ENCODE data around the gene CBR3. TPM values are rescaled to one million over a fixed set of nuclear protein-coding genes. Genes with fewer than 3 reads are reported as not detected.

The CBR3 gene
- total RNA-seq, 4 donors from 2014 or later: 3.4 to 5.1 TPM; not detected in 2

- TF ChIP-seq EP300 (IDR thresholded peaks at IDR 0.05; ENCODE audit: low read depth) (no peak), POLR2AphosphoS5 (IDR thresholded peaks at IDR 0.05) (no peak), POLR2A (IDR thresholded peaks at IDR 0.05) (no peak)
- TF ChIP-seq, protein P1, sequence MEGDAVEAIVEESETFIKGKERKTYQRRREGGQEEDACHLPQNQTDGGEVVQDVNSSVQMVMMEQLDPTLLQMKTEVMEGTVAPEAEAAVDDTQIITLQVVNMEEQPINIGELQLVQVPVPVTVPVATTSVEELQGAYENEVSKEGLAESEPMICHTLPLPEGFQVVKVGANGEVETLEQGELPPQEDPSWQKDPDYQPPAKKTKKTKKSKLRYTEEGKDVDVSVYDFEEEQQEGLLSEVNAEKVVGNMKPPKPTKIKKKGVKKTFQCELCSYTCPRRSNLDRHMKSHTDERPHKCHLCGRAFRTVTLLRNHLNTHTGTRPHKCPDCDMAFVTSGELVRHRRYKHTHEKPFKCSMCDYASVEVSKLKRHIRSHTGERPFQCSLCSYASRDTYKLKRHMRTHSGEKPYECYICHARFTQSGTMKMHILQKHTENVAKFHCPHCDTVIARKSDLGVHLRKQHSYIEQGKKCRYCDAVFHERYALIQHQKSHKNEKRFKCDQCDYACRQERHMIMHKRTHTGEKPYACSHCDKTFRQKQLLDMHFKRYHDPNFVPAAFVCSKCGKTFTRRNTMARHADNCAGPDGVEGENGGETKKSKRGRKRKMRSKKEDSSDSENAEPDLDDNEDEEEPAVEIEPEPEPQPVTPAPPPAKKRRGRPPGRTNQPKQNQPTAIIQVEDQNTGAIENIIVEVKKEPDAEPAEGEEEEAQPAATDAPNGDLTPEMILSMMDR (IDR thresholded peaks at IDR 0.05): no peak
- H3K9me3 ChIP-seq: no peaks in the 10 kb centered on the region
- intact Hi-C loops (cut with DNase I; ENCODE audit: low total_unique reads): no loop called here
- DNase-seq: no peak
- H3K36me3 ChIP-seq: no peaks in the 10 kb centered on the region
- no peak overlapping the region for H3K4me3 ChIP-seq
- peak overlapping the region; percentile 73 to 83 (median 74) for H3K27ac ChIP-seq
- in situ Hi-C loops (cut with MboI; ENCODE audit: low pct_ligation_motif_present in 1 of 4, low pct_unique_long_range_greater_than_20kb in 1 of 4, low sequenced_read_pairs in 3 of 4): no loop called here
- H3K27me3 ChIP-seq: no peaks in the 10 kb centered on the region
- H3K4me1 ChIP-seq: peaks cover 0 to 39% (median 32%) of the 10 kb centered on the region in 4 donors
- WGBS, 2 donors (ENCODE audit: low coverage in 1 of 2): 16 to 24% methylated on average over 2 of the region's 2 CpGs
These were observed 54.1 kb downstream of the CBR3 start for GRCh38 chr21:36188937-36189336.

- no peak overlapping the region for H3K27ac ChIP-seq
- in situ Hi-C loops (cut with MboI; ENCODE audit: low pct_ligation_motif_present in 1 of 4, low pct_unique_long_range_greater_than_20kb in 1 of 4, low sequenced_read_pairs in 3 of 4) (no loop called here), intact Hi-C loops (cut with DNase I; ENCODE audit: low total_unique reads) (no loop called here)
- no peak for DNase-seq
- H3K4me1 ChIP-seq: peaks cover 0 to 39% (median 32%) of the 10 kb centered on the region in 4 donors
- TF ChIP-seq, protein P1 (IDR thresholded peaks at IDR 0.05): no peak
- TF ChIP-seq POLR2A (IDR thresholded peaks at IDR 0.05) (no peak), POLR2AphosphoS5 (IDR thresholded peaks at IDR 0.05) (no peak), EP300 (IDR thresholded peaks at IDR 0.05; ENCODE audit: low read depth) (no peak)
- no peaks in the 10 kb centered on the region for H3K9me3 ChIP-seq
- H3K4me3 ChIP-seq: no peak overlapping the region
- H3K27me3 ChIP-seq: no peaks in the 10 kb centered on the region
- WGBS, 2 donors (ENCODE audit: low coverage in 1 of 2): 81 to 100% methylated on average over 1 to 4 of the region's 4 CpGs
- H3K36me3 ChIP-seq: no peaks in the 10 kb centered on the region
These were observed 55.9 kb downstream of the CBR3 start for GRCh38 chr21:36190736-36191135.

GRCh38 chr21:36193200-36193599 lies 58.3 kb downstream of the CBR3 start:
- H3K4me1 ChIP-seq: peaks cover 0 to 27% (median 21%) of the 10 kb centered on the region in 4 donors
- intact Hi-C loops (cut with DNase I; ENCODE audit: low total_unique reads): no loop called here
- no peak overlapping the region for H3K27ac ChIP-seq
- H3K36me3 ChIP-seq: no peaks in the 10 kb centered on the region
- in situ Hi-C loops (cut with MboI; ENCODE audit: low pct_ligation_motif_present in 1 of 4, low pct_unique_long_range_greater_than_20kb in 1 of 4, low sequenced_read_pairs in 3 of 4): no loop called here
- TF ChIP-seq, protein P1 (IDR thresholded peaks at IDR 0.05): no peak
- TF ChIP-seq POLR2AphosphoS5 (IDR thresholded peaks at IDR 0.05) (no peak), EP300 (IDR thresholded peaks at IDR 0.05; ENCODE audit: low read depth) (no peak), POLR2A (IDR thresholded peaks at IDR 0.05) (no peak)
- H3K4me3 ChIP-seq: no peak overlapping the region
- no peak for DNase-seq
- no peaks in the 10 kb centered on the region for H3K9me3 ChIP-seq
- H3K27me3 ChIP-seq: no peaks in the 10 kb centered on the region
- WGBS, 2 donors (ENCODE audit: low coverage in 1 of 2): 78 to 82% methylated on average over 4 to 7 of the region's 7 CpGs

DNA sequence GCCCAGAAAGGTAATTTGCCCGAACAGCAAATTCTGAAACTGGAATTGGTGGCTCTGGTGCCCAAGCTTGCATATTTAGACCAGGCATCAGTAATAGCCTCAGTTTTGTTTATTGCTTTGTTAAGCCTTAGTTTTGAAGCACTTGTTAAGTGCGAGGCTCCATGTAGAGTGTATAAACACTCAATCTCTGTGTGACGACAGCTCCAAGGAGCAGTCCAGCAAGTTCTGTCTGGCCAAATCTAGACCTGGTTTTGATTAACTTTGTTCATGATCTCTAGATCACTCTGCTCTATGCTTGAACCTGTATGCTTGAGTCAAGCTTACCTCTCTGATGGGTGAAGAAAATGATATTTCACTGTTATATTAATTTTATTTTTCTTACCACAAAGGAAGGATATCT lies 59.1 kb downstream of the CBR3 start:
- no peak overlapping the region for H3K27ac ChIP-seq

More for the DNA sequence above, 59.1 kb downstream of the CBR3 start:
- H3K27me3 ChIP-seq: no peaks in the 10 kb centered on the region
- in situ Hi-C loops (cut with MboI; ENCODE audit: low pct_ligation_motif_present in 1 of 4, low pct_unique_long_range_greater_than_20kb in 1 of 4, low sequenced_read_pairs in 3 of 4): no loop called here
- intact Hi-C loops (cut with DNase I; ENCODE audit: low total_unique reads): no loop called here
- TF ChIP-seq POLR2A (IDR thresholded peaks at IDR 0.05): no peak
- TF ChIP-seq EP300 (IDR thresholded peaks at IDR 0.05; ENCODE audit: low read depth): no peak
- no peak for TF ChIP-seq POLR2AphosphoS5 (IDR thresholded peaks at IDR 0.05)
- TF ChIP-seq, protein P1 (IDR thresholded peaks at IDR 0.05): no peak
- no peaks in the 10 kb centered on the region for H3K9me3 ChIP-seq
- peaks cover 0 to 27% (median 16%) of the 10 kb centered on the region in 4 donors for H3K4me1 ChIP-seq
- no peak for DNase-seq
- H3K36me3 ChIP-seq: no peaks in the 10 kb centered on the region
- H3K4me3 ChIP-seq: no peak overlapping the region
- WGBS, 2 donors (ENCODE audit: low coverage in 1 of 2): 51 to 88% methylated on average over 1 to 3 of the region's 3 CpGs

Measured in transverse colon (tissue), 4 donors.